NCI-H1436 (cell line): Measurements from ENCODE around the gene ATP13A3.
"Not testable (repeated sequence)": the region's sequence is repeated elsewhere in the genome, so short reads cannot be mapped to it uniquely, and the experiment has no call there.

Experiments
- DNase-seq: peaks from one replicate; lab custom pipeline; 2025; lab: John Stamatoyannopoulos, UW

Gene ATP13A3

DNA sequence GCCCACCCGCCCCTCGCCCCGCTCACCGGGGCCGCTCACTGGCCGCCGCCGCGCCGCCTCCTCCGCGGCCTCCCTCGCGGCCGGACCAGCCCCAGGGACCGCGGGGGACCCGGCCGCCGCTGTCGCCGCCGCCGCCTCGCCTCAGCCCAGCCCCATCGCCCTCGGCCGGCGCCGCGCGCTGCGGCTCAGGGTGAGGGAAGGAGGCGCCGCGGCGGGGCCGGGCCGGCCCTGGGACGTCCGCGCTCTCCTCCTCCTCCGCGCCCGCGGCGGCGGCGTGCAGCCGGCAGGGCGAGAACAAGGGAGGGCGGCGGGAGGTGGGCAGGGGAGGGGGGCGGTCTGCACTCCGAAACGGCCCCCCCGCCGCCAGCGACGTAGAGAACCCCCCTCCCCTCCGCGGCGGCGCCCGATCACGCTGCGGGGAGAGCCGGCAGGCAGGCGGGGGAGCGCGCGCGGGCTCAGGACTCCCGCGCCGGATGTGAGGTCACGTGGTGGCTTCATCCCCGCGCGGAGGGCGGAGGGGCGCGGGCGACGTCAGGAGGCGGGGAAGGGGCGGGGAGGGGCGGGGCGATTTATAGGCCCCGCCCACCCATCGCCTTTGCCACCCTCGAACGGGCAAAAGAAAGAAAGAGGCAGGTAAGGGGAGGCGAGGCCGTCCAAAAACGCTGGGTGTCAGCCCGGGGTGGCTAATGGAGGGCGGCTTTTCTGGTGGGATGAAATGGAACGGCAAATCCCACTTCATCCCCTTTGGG is at the start of gene ATP13A3:
Gene ATP13A3 (minus strand): TSS at position 463 of the 749 bp plus-strand sequence. CDS start 24,812 bp downstream, outside the sequence.
- DNase-seq: peak; percentile 95

DNA sequence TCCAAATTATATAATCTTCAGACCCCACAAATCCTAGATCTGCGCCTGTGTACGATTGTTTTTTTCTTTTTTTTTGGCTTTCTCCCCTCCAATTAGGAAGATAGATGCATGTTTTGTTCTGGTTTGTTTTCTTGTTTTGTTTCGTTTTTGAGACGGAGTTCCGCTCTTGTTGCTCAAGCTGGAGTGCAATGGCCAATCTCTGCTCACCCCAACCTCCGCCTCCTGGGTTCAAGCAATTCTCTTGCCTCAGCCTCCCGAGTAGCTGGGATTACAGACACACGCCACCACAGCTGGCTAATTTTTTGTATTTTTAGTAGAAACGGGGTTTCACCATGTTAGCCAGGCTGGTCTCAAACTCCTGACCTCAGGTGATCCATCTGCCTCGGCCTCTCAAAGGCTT is 48.4 kb upstream of the ATP13A3 start:
- not testable (repeated sequence) for DNase-seq

GRCh38 chr3:194534243-194534642 is 47.4 kb upstream of the ATP13A3 start:
- no peak for DNase-seq

GRCh38 chr3:194532591-194532990 is 45.8 kb upstream of the ATP13A3 start:
- no peak for DNase-seq

GRCh38 chr3:194527726-194528125 is 40.9 kb upstream of the ATP13A3 start:
- no peak for DNase-seq

GRCh38 chr3:194526164-194526563 is 39.4 kb upstream of the ATP13A3 start:
- no peak for DNase-seq

- DNase-seq: no peak
These were observed 35.8 kb upstream of the ATP13A3 start for GRCh38 chr3:194522579-194523046.

GRCh38 chr3:194521510-194522260 is 34.9 kb upstream of the ATP13A3 start:
- DNase-seq: no peak

DNA sequence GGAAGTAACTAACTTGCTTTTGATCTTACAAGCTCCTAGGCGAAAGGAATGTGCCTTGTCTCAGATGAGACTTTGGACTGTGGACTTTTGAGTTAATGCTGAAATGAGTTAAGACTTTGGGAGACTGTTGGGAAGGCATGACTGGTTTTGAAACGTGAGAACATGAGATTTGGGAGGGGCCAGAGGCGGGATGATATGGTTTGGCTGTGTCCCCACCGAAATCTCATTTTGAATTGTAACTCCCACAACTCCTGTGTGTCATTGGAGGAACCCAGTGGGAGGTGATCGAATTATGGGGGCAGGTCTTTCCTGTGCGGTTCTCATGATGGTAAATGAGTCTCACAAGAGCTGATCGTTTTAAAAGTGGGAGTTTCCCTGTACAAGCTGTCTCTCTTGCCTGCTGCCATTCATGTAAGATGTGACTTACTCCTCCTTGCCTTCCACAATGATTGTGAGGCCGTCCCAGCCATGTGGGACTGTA is 33.9 kb upstream of the ATP13A3 start:
- not testable (repeated sequence) for DNase-seq

GRCh38 chr3:194520201-194520600 is 33.4 kb upstream of the ATP13A3 start:
- not testable (repeated sequence) for DNase-seq

DNA sequence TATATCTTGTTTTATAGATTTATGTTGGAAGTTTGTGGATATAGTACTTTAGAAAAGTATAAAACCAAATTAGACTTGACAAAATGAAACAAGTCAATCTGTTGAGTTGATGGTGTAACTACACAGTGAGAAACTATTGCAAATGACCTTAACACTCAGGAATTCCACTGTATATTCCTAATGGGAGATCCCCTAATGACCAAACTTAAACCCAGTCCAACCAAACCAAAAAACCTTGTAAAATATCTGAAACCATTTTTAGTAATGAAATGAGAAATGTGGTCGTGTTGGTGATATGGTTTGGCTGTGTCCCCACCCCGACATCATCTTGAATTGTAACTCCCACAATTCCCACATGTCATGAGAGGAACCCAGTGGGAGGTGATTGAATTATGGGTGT is 31.9 kb upstream of the ATP13A3 start:
- no peak for DNase-seq

GRCh38 chr3:194517333-194517732 is 30.5 kb upstream of the ATP13A3 start:
- DNase-seq: no peak

- no peak for DNase-seq
These were observed 27.8 kb upstream of the ATP13A3 start for GRCh38 chr3:194514626-194515025.

DNA sequence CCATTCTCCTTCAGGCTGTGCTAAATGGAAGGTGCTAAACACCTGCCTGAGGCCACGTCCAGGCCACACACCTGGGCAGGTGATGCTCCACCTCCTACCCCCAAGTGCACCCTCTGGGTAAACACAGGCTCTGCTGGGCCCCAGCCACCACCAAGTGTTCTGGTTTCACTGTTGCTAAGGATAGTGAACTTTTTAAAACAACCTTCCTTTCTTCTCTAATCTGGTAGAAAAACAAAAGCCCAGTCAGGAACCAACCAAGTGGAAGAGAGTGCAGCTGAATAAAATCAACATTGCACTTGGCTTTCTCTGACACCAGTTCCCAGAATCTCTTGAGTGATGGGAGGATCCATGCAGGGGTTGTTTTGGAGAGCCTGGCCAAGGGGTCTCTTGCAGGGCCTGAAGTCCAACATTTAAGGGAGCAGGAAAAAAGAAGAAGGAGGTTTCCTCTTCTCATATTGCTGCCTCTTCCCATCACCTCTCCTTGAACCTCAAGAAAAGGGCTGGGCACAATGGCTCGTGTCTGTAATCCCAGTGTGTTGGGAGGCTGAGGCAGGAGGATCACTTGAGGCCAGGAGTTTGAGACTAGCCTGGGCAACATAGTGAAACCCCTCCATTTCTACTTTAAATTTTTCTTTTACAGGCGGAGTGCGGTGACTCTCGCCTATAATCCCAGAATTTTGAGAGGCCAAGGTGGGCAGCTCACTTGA is 26.2 kb upstream of the ATP13A3 start:
- no peak for DNase-seq

DNA sequence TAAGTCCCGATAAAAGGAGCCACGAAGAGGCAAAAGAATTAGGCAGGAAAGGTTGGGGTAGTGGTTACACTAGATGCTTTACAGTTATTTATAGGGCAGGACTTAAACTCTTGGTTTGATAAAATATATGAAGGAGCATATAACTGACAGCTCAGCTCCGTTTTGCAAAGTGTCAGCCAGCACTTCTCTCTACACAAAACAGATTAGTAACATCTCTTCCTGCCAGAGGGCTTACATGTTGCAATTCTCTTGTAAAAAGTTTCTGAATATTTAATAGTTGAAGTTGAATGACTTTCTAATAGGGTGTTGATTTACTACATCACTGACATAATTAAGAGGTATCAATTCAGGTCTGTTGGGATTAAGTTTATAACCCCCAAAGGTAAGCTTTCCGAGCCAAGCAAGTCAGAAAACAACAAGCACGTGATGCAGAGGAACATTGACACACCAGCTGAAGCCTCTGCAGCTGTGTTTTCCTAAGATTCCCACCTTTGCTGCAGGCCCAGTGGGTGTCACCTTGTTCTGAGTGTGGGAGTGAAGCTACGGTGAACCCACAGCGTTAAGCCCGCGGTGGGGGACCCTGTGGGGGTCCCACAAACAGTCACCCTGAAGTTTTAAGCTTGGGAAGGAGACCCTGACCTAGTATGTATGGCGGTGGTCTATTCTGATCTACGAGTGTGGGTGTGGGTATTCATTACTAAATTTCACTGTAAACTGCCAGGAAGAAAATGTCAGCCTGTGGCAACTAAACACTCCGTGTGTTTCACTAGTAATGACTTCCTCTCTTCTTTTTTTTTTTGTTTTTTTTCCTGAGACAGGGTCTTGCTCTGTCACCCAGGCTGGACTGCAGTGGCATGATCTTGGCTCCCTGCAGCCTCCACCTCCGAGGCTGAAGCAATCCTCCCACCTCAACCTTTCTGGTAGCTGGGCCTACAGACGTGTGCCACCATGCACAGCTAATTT is 22.0 kb upstream of the ATP13A3 start:
- DNase-seq: no peak

- no peak for DNase-seq
These were observed 20.8 kb upstream of the ATP13A3 start for GRCh38 chr3:194507571-194507970.

DNA sequence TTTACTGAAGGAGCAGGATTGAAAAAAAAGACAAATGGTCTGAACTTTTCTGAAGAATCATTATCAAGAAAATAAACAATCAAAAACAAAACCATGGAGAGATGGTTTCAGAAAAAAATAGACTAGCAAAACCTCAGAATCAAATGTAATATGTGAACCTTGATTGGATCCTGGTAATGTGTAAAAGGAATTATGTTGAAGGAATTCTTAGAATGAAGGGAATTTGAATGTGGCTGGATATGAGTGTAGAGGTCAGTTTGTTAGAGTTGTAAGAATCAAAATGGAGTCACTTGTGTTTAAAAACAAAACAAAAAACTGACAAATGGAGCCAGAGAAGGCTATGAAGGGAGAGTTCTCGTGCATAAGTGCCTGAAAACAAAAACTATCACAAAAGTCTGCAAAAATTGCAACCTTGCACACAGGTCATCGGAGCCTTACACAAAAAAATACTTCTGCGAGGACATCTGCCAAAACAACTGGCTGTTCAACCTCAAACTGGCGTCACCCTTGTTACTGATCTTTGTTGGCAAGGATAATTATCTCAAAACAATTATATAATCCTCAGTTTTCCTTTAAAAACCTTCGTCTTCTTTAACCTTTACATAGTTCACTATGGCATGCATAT is 19.1 kb upstream of the ATP13A3 start:
- no peak for DNase-seq

DNA sequence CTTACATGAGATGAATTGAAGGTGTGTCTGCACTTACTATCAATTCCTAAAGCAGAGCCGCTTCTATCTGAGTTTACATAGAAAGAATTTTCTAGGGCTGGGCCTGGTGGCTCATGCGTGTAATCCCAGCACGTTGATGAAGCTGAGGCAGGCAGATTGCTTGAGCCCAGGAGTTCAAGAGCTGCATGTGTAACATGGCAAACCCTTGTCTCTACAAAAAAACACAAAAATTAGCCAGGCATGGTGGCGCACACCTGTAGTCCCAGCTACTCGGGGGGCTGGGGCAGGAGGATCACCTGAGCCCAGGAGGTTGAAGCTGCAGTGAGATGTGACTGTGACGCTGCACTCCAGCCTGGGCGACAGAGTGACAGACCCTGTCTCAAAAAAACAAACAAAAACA is 18.1 kb upstream of the ATP13A3 start:
- no peak for DNase-seq

- no peak for DNase-seq
These were observed 17.3 kb upstream of the ATP13A3 start for GRCh38 chr3:194504146-194504545.

DNA sequence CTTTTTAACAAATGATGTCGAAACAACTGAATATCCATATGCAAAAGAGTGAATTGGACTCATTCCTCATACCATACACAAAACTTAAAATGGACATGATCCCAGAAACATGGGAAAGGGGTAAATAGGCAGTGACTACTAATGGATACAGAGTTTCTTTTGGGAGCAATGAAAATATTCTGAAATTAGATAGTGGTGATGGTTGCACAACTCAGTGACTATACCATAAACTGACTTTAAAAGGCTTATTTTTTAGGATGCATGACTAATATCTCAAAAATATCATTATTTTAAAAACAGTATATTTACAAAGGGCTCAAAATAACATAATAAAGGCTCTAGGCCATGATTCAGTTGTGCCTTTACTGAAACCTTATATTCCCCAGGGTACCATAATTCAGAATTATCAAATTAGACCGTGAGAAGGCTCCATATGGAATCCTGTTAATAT is 16.3 kb upstream of the ATP13A3 start:
- DNase-seq: no peak

GRCh38 chr3:194500198-194500597 is 13.4 kb upstream of the ATP13A3 start:
- no peak for DNase-seq
